HepG2 (cell line): ENCODE data around the gene STK10. TPM values are rescaled to one million over a fixed set of nuclear protein-coding genes. Genes with fewer than 3 reads are reported as not detected.

ENCODE experiments used
- ADNP ChIP-seq: sonication (generic); formaldehyde crosslinking; IDR thresholded peaks from 2 replicates; pipeline ENCODE4 v1.4.0; 2020; ENCODE audit warnings: missing genetic modification reagents
- CENPX ChIP-seq: sonication (generic); formaldehyde crosslinking; IDR thresholded peaks from 2 replicates; pipeline ENCODE4 v1.9.0; 2021; ENCODE audit warnings: mild to moderate bottlenecking, missing genetic modification reagents, moderate library complexity
- CREM ChIP-seq, 2 experiments: sonication (generic) in 1 of 2; formaldehyde crosslinking in 1 of 2; IDR thresholded peaks; 2 replicates each; pipeline versions ENCODE4 v1.4.0 to v1.6.1; 2016 to 2020; ENCODE audit warnings: antibody characterized with exemption in 1 of 2, mild to moderate bottlenecking in 1 of 2, missing genetic modification reagents in 1 of 2
- E2F2 ChIP-seq: sonication (generic); formaldehyde crosslinking; IDR thresholded peaks from 2 replicates; pipeline ENCODE4 v1.4.0; 2020; ENCODE audit warnings: missing genetic modification reagents, borderline replicate concordance
- KDM4B ChIP-seq: sonication (generic); formaldehyde crosslinking; IDR thresholded peaks from 2 replicates; pipeline ENCODE4 v1.4.0; 2020; ENCODE audit warnings: missing genetic modification reagents
- MED13 ChIP-seq: sonication (generic); formaldehyde crosslinking; IDR thresholded peaks from 2 replicates; pipeline ENCODE4 v1.5.0; 2020; ENCODE audit warnings: missing genetic modification reagents
- PAXIP1 ChIP-seq: sonication (generic); formaldehyde crosslinking; conservative IDR thresholded peaks from 2 replicates; pipeline ENCODE4 v1.4.0; 2020; ENCODE audit warnings: mild to moderate bottlenecking, missing genetic modification reagents, moderate library complexity
- REXO4 ChIP-seq: sonication (generic); formaldehyde crosslinking; IDR thresholded peaks from 2 replicates; pipeline ENCODE4 v1.8.0; 2022; ENCODE audit warnings: missing genetic modification reagents, mild to moderate bottlenecking, borderline replicate concordance
- SALL2 ChIP-seq: sonication (generic); formaldehyde crosslinking; IDR thresholded peaks from 2 replicates; pipeline ENCODE4 v1.8.1; 2023; ENCODE audit warnings: mild to moderate bottlenecking, missing genetic modification reagents, inconsistent platforms
- XRCC5 ChIP-seq: fragments of 200-400 bp; formaldehyde crosslinking; optimal IDR thresholded peaks from 2 replicates; pipeline ENCODE3; 2017; ENCODE audit warnings: mild to moderate bottlenecking, low read length
- ZHX2 ChIP-seq, 2 experiments: sonication (generic) in 1 of 2; formaldehyde crosslinking in 1 of 2; IDR thresholded peaks; 2 replicates each; pipeline versions ENCODE4 v1.6.1 to v1.9.0; 2014 to 2022; ENCODE audit warnings: antibody characterized with exemption in 1 of 2, borderline replicate concordance in 1 of 2, inconsistent platforms in 1 of 2, low read depth in 1 of 2, missing genetic modification reagents in 1 of 2
- ZNF362 ChIP-seq: sonication (generic); formaldehyde crosslinking; IDR thresholded peaks from 2 replicates; pipeline ENCODE4 v1.4.0; 2020; ENCODE audit warnings: missing genetic modification reagents, mild to moderate bottlenecking, borderline replicate concordance
- ZNF543 ChIP-seq: sonication (generic); formaldehyde crosslinking; IDR thresholded peaks from 2 replicates; pipeline ENCODE4 v1.4.0; 2020; ENCODE audit warnings: mild to moderate bottlenecking, missing genetic modification reagents
- ZNF605 ChIP-seq: sonication (generic); formaldehyde crosslinking; IDR thresholded peaks from 2 replicates; pipeline ENCODE4 v1.8.0; 2022; ENCODE audit warnings: mild to moderate bottlenecking, missing genetic modification reagents
- ZNF761 ChIP-seq: sonication (generic); formaldehyde crosslinking; conservative IDR thresholded peaks from 2 replicates; pipeline ENCODE4 v1.4.0; 2020; ENCODE audit warnings: mild to moderate bottlenecking, missing genetic modification reagents
- polyA plus RNA-seq, 8 experiments: library from polyadenylated mRNA; depleted of rRNA in 3 of 8; stranded (reverse) in 7 of 8; unstranded in 1 of 8; fragments of >200 nt; fragmentation: Illumina TruSeq in 4 of 8; extraction: Trizol in 4 of 8; gene quantifications; 2 replicates each; pipeline versions ENCODE4 v1.2.1 to v1.2.3, GENCODE V29; 2011 to 2016; ENCODE audit warnings: low read depth in 4 of 8, missing spikeins in 1 of 8, mixed read lengths in 1 of 8; ENCODE audit not compliant: insufficient read depth in 1 of 8
- total RNA-seq, 5 experiments: library from RNA; depleted of rRNA; stranded (reverse); fragments of >200 nt; fragmentation: Illumina TruSeq; extraction: Trizol; gene quantifications; 2 replicates each; pipeline ENCODE4 v1.2.3, GENCODE V29; 2016; ENCODE audit warnings: low read depth in 1 of 5

STK10 gene
- total and polyA plus RNA-seq, 2 of the 13 experiments (the other 11 are each of a cell fraction or from before 2014, with no cell fraction given) = 7.0 to 7.2 TPM

- peak; percentile 3; the same call in 1 of the 2 replicates for TF ChIP-seq E2F2 (CRISPR knock-in tag)
- TF ChIP-seq PAXIP1 (CRISPR knock-in tag) = peak; percentile 19; the same call in 1 of the 2 replicates
- TF ChIP-seq CENPX (CRISPR knock-in tag) = no peak
- no peak for TF ChIP-seq ADNP
- no peak for TF ChIP-seq REXO4 (CRISPR knock-in tag)
- 0 out of 2 replicates have a peak, but pooled peaks have one; percentile 39 for TF ChIP-seq MED13 (CRISPR knock-in tag)
- no peak; the same call in 1 of the 2 replicates for TF ChIP-seq ZNF543 (CRISPR knock-in tag)
- TF ChIP-seq ZNF605 (CRISPR knock-in tag) = no peak
- no peak; the same call in 1 of the 2 replicates for TF ChIP-seq ZNF761
- no peak for TF ChIP-seq CREM (IDR thresholded peaks at IDR 0.05)
- no peak for TF ChIP-seq CREM (CRISPR knock-in tag; IDR thresholded peaks at IDR 0.05)
- TF ChIP-seq SALL2 (CRISPR knock-in tag) = peak; percentile 56; the same call in 1 of the 2 replicates
- 0 out of 2 replicates have a peak, but pooled peaks have one; percentile 26 for TF ChIP-seq ZHX2 (IDR thresholded peaks at IDR 0.05; ENCODE audit: low read depth)
- no peak for TF ChIP-seq ZHX2 (CRISPR knock-in tag; IDR thresholded peaks at IDR 0.05; ENCODE audit: borderline replicate concordance)
- TF ChIP-seq KDM4B (CRISPR knock-in tag) = no peak
- TF ChIP-seq ZNF362 = 0 out of 2 replicates have a peak, but pooled peaks have one; percentile 27
- peak; percentile 78 for TF ChIP-seq XRCC5
These were observed at the start of gene STK10 (continued) for GRCh38 chr5:172188033-172188892.
